CD14-positive monocyte (primary cell): ENCODE data around the gene EML4. TPM values are rescaled to one million over a fixed set of nuclear protein-coding genes. Genes with fewer than 3 reads are reported as not detected.
A peak's percentile ranks its signal among the peaks of the same experiment; 100 is the strongest.

Source experiments
- DNase-seq, 3 donors: peaks; one replicate each; pipeline ENCODE4 v3.0.0-alpha.2; 2011 to 2022
- H2AFZ ChIP-seq: 2 replicates; pipeline ENCODE4 v1.6.0; 2012; ENCODE audit warnings: mild to moderate bottlenecking, low read depth, low read length, inconsistent platforms; ENCODE audit not compliant: insufficient read depth, poor library complexity, severe bottlenecking
- H3K27ac ChIP-seq, 2 donors: 1 replicate in 1 of 2; 2 replicates in 1 of 2; pipeline ENCODE4 v1.5.1; 2012 to 2013; ENCODE audit warnings: low read length in 2 of 2, control low read depth in 1 of 2, inconsistent platforms in 1 of 2, low read depth in 1 of 2, mild to moderate bottlenecking in 1 of 2
- H3K27me3 ChIP-seq, 2 donors: one replicate each; pipeline versions ENCODE4 v1.6.0 to v1.6.1; 2011 to 2013; ENCODE audit warnings: low read length in 2 of 2; ENCODE audit not compliant: control insufficient read depth in 2 of 2, insufficient read depth in 2 of 2
- H3K36me3 ChIP-seq, 2 donors: replicated peaks in 1 of 2; 1 replicate in 1 of 2; 2 replicates in 1 of 2; pipeline versions ENCODE4 v1.5.1 to v1.6.1; 2012 to 2013; ENCODE audit warnings: low read length in 2 of 2, control low read depth in 1 of 2, inconsistent platforms in 1 of 2, mild to moderate bottlenecking in 1 of 2; ENCODE audit not compliant: insufficient read depth in 2 of 2, control insufficient read depth in 1 of 2
- H3K4me1 ChIP-seq, 2 donors: 1 replicate in 1 of 2; 2 replicates in 1 of 2; pipeline versions ENCODE4 v1.5.1 to v1.6.1; 2012 to 2013; ENCODE audit warnings: low read length in 2 of 2, control low read depth in 1 of 2, inconsistent platforms in 1 of 2, mild to moderate bottlenecking in 1 of 2, moderate library complexity in 1 of 2; ENCODE audit not compliant: insufficient read depth in 2 of 2, control insufficient read depth in 1 of 2
- H3K4me2 ChIP-seq: replicated peaks from 2 replicates; pipeline ENCODE3; 2012; ENCODE audit warnings: low read length, moderate library complexity, mild to moderate bottlenecking; ENCODE audit not compliant: poor library complexity, severe bottlenecking; ENCODE audit errors: extremely low read depth
- H3K4me3 ChIP-seq, 3 experiments: fragments of 200-600 bp in 1 of 3; sonication (generic) in 1 of 3; replicated peaks in 1 of 3; 1 replicate in 2 of 3; 2 replicates in 1 of 3; pipeline ENCODE4 v1.5.1; 2011 to 2013; ENCODE audit warnings: low read length in 3 of 3, mild to moderate bottlenecking in 3 of 3, control low read depth in 2 of 3, low read depth in 2 of 3, inconsistent platforms in 1 of 3, moderate library complexity in 1 of 3
- H3K79me2 ChIP-seq: 2 replicates; pipeline ENCODE4 v1.6.0; 2012; ENCODE audit warnings: mild to moderate bottlenecking, control low read depth, inconsistent platforms, low read length, moderate library complexity; ENCODE audit not compliant: insufficient read depth
- H3K9ac ChIP-seq: 2 replicates; pipeline ENCODE4 v1.6.0; 2017; ENCODE audit warnings: low read length, mild to moderate bottlenecking; ENCODE audit not compliant: insufficient read depth, poor library complexity, severe bottlenecking
- H3K9me3 ChIP-seq, 2 donors: replicated peaks in 1 of 2; 1 replicate in 1 of 2; 2 replicates in 1 of 2; pipeline versions ENCODE4 v1.5.1 to v1.6.1; 2012 to 2013; ENCODE audit warnings: low read length in 2 of 2, control low read depth in 1 of 2; ENCODE audit not compliant: control insufficient read depth in 1 of 2, insufficient read depth in 1 of 2
- H4K20me1 ChIP-seq: 2 replicates; pipeline ENCODE4 v1.6.0; 2012; ENCODE audit warnings: mild to moderate bottlenecking, low read length, control low read depth, moderate library complexity; ENCODE audit not compliant: insufficient read depth
- H3K27ac Mint-ChIP-seq, 7 donors: one replicate each; pipeline ENCODE4 v1.8.0; 2020; ENCODE audit warnings: mild to moderate bottlenecking in 7 of 7, mixed read lengths in 7 of 7, moderate library complexity in 6 of 7, inconsistent platforms in 2 of 7
- H3K27me3 Mint-ChIP-seq, 3 donors: one replicate each; pipeline ENCODE4 v1.8.0; 2021 to 2022; ENCODE audit warnings: low read depth in 3 of 3, mild to moderate bottlenecking in 3 of 3, mixed read lengths in 3 of 3, moderate library complexity in 3 of 3, inconsistent platforms in 1 of 3
- H3K36me3 Mint-ChIP-seq, 2 donors: one replicate each; pipeline ENCODE4 v1.8.0; 2020; ENCODE audit warnings: mixed read lengths in 2 of 2, inconsistent platforms in 1 of 2, mild to moderate bottlenecking in 1 of 2
- H3K4me1 Mint-ChIP-seq: one replicate; pipeline ENCODE4 v1.8.0; 2020; ENCODE audit warnings: mild to moderate bottlenecking, mixed read lengths
- H3K4me3 Mint-ChIP-seq, 2 donors: one replicate each; pipeline ENCODE4 v1.8.0; 2020; ENCODE audit warnings: mild to moderate bottlenecking in 2 of 2, mixed read lengths in 2 of 2, moderate library complexity in 1 of 2
- H3K9me3 Mint-ChIP-seq, 7 donors: one replicate each; pipeline ENCODE4 v1.8.0; 2020 to 2022; ENCODE audit warnings: mixed read lengths in 7 of 7, mild to moderate bottlenecking in 6 of 7, moderate library complexity in 6 of 7, inconsistent platforms in 2 of 7
- CTCF ChIP-seq: fragments of 200-600 bp; IDR thresholded peaks from one replicate; pipeline ENCODE4 v1.8.0; 2022; ENCODE audit warnings: antibody characterized with exemption, mild to moderate bottlenecking
- WGBS: methylation state at CpG from one replicate; pipeline ENCODE4 v1.1.5; 2013; ENCODE audit warnings: missing lambda C conversion rate; ENCODE audit not compliant: insufficient coverage; 5-methylcytosine and 5-hydroxymethylcytosine counted together
- intact Hi-C, 2 donors: fragments of 100-400 bp; cut with micrococcal nuclease; formaldehyde crosslinking; loops; one replicate each; pipeline versions ENCODE4 v1.15.0 to v1.15.1; 2023
- polyA plus RNA-seq, 3 donors: library from polyadenylated mRNA; depleted of rRNA in 1 of 3; unstranded in 2 of 3; stranded (reverse) in 1 of 3; fragments of 300-500 nt in 2 of 3; fragments of >200 nt in 1 of 3; fragmentation: Illumina TruSeq in 2 of 3; gene quantifications; 1 replicate in 2 of 3; 2 replicates in 1 of 3; pipeline ENCODE4 v1.2.3, GENCODE V29; 2012 to 2021

Gene EML4
- polyA plus RNA-seq, 3 donors, result 11.5 to 24.3 (median 15.0) TPM

- Histone ChIP-seq H2AFZ (no peak overlapping the region), H3K9me3 (no peaks in the 10 kb centered on the region), H3K36me3 (no peaks in the 10 kb centered on the region), H4K20me1 (peaks cover 96% of the 10 kb centered on the region), H3K4me3 (no peak overlapping the region), H3K27me3 (no peaks in the 10 kb centered on the region), H3K4me2 (no peak overlapping the region), H3K4me1 (peaks cover 15 to 19% of the 10 kb centered on the region in 2 donors), H3K9ac (no peak overlapping the region), H3K27ac (no peak overlapping the region), H3K79me2 (peaks cover 71% of the 10 kb centered on the region)
- Mint-ChIP-seq H3K27ac (peak overlapping the region in 1 of 7 donors; percentile 24), H3K9me3 (no peaks in the 10 kb centered on the region), H3K4me1 (peaks cover 36% of the 10 kb centered on the region), H3K27me3 (peaks cover 0 to 3% (median 2%) of the 10 kb centered on the region in 3 donors), H3K36me3 (peaks cover 8 to 10% of the 10 kb centered on the region in 2 donors), H3K4me3 (no peak overlapping the region)
- intact Hi-C loops, result no loop called here
- no CpG with 5 or more reads among the region's 5 CpGs for WGBS
- no peak for DNase-seq
- TF ChIP-seq CTCF, result no peak
Observed at GRCh38 chr2:42200926-42201855, 32.0 kb downstream of the EML4 start.

GRCh38 chr2:42202634-42203008, 33.5 kb downstream of the EML4 start:
- no peak overlapping the region for H3K4me3 Mint-ChIP-seq
- no peak overlapping the region for H3K4me3 ChIP-seq
- H3K27ac Mint-ChIP-seq, result no peak overlapping the region

More at GRCh38 chr2:42202634-42203008, 33.5 kb downstream of the EML4 start:
- H4K20me1 ChIP-seq, result peaks cover 92% of the 10 kb centered on the region
- Mint-ChIP-seq H3K4me1 (peaks cover 26% of the 10 kb centered on the region), H3K27me3 (peaks cover 0 to 3% (median 2%) of the 10 kb centered on the region in 3 donors), H3K9me3 (no peaks in the 10 kb centered on the region), H3K36me3 (peaks cover 3 to 8% of the 10 kb centered on the region in 2 donors)
- no peak for DNase-seq
- H2AFZ ChIP-seq, result no peak overlapping the region
- H3K36me3 ChIP-seq, result no peaks in the 10 kb centered on the region
- no peak overlapping the region for H3K27ac ChIP-seq
- H3K27me3 ChIP-seq, result no peaks in the 10 kb centered on the region
- no peak overlapping the region for H3K9ac ChIP-seq
- intact Hi-C loops, result no loop called here
- H3K9me3 ChIP-seq, result no peaks in the 10 kb centered on the region
- no peak for TF ChIP-seq CTCF
- H3K79me2 ChIP-seq, result peaks cover 70% of the 10 kb centered on the region
- WGBS, result 100% methylated on average over 1 of the region's 2 CpGs
- no peak overlapping the region for H3K4me2 ChIP-seq
- peaks cover 5 to 9% of the 10 kb centered on the region in 2 donors for H3K4me1 ChIP-seq
